ENCODE measurements around the gene ANKMY2. TPM values are rescaled to one million over a fixed set of nuclear protein-coding genes. Genes with fewer than 3 reads are reported as not detected.

The ANKMY2 gene
- total RNA-seq, 2 donors from 2014 or later = 37.7 to 73.4 TPM

DNA sequence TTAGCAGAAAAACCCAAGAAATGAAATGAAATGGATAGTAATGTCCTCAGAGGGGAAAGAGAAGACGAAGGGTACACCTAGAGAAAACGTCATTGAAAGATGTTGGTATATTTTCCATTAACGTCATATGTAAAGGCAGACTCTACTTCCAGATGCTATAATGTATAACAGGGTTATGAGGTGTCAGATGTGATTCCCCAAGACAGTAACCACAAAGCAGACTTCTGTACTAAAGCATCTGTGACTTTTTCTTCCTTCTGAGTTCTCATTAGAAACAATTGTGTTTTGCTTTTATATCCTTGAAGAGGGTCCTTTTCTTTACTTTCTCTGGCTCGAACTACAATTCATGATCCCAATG, 81.6 kb downstream of the ANKMY2 start:
- H3K9me3 ChIP-seq (ENCODE audit: control insufficient read depth, low read length) = no peaks in the 10 kb centered on the region
- Mint-ChIP-seq H3K36me3 (ENCODE audit: low read depth) (no peaks in the 10 kb centered on the region), H3K4me3 (no peak overlapping the region), H3K27ac (no peak overlapping the region), H3K27me3 (ENCODE audit: insufficient read depth) (no peaks in the 10 kb centered on the region), H3K4me1 (peaks cover 3% of the 10 kb centered on the region), H3K9me3 (no peaks in the 10 kb centered on the region)
- WGBS, 2 experiments (ENCODE audit: insufficient coverage in 1 of 2, insufficient read length in 1 of 2) = 93 to 95% methylated on average over 2 to 3 of the region's 4 CpGs
- no peaks in the 10 kb centered on the region for H3K36me3 ChIP-seq (ENCODE audit: control insufficient read depth, insufficient read depth, low read length)
- TF ChIP-seq, protein P1, sequence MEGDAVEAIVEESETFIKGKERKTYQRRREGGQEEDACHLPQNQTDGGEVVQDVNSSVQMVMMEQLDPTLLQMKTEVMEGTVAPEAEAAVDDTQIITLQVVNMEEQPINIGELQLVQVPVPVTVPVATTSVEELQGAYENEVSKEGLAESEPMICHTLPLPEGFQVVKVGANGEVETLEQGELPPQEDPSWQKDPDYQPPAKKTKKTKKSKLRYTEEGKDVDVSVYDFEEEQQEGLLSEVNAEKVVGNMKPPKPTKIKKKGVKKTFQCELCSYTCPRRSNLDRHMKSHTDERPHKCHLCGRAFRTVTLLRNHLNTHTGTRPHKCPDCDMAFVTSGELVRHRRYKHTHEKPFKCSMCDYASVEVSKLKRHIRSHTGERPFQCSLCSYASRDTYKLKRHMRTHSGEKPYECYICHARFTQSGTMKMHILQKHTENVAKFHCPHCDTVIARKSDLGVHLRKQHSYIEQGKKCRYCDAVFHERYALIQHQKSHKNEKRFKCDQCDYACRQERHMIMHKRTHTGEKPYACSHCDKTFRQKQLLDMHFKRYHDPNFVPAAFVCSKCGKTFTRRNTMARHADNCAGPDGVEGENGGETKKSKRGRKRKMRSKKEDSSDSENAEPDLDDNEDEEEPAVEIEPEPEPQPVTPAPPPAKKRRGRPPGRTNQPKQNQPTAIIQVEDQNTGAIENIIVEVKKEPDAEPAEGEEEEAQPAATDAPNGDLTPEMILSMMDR (conservative IDR thresholded peaks at IDR 0.05) = no peak
- H3K9ac ChIP-seq (ENCODE audit: extremely low read depth, low read length, poor library complexity, severe bottlenecking) = no peak overlapping the region
- H3K4me1 ChIP-seq (ENCODE audit: control insufficient read depth, insufficient read depth, low read length) = no peaks in the 10 kb centered on the region
- H3K27me3 ChIP-seq (ENCODE audit: control insufficient read depth, insufficient read depth, low read length, poor library complexity, severe bottlenecking) = no peaks in the 10 kb centered on the region
- no peak overlapping the region for H3K4me3 ChIP-seq (ENCODE audit: low read length)
- H3K27ac ChIP-seq (ENCODE audit: low read depth, low read length) = no peak overlapping the region
- DNase-seq = no peak

GRCh38 chr7:16563281-16564022, 82.1 kb downstream of the ANKMY2 start:
- H3K9me3 ChIP-seq (ENCODE audit: control insufficient read depth, low read length) = no peaks in the 10 kb centered on the region
- Mint-ChIP-seq H3K36me3 (ENCODE audit: low read depth) (no peaks in the 10 kb centered on the region), H3K27me3 (ENCODE audit: insufficient read depth) (no peaks in the 10 kb centered on the region), H3K9me3 (no peaks in the 10 kb centered on the region), H3K27ac (no peak overlapping the region), H3K4me3 (no peak overlapping the region), H3K4me1 (peaks cover 3% of the 10 kb centered on the region)
- no peak overlapping the region for H3K4me3 ChIP-seq (ENCODE audit: low read length)
- TF ChIP-seq, protein P1 (conservative IDR thresholded peaks at IDR 0.05) = no peak
- no peaks in the 10 kb centered on the region for H3K36me3 ChIP-seq (ENCODE audit: control insufficient read depth, insufficient read depth, low read length)
- 90 to 95% methylated on average over 2 to 5 of the region's 5 CpGs for WGBS, 2 experiments (ENCODE audit: insufficient coverage in 1 of 2, insufficient read length in 1 of 2)
- no peak for DNase-seq
- no peak overlapping the region for H3K9ac ChIP-seq (ENCODE audit: extremely low read depth, low read length, poor library complexity, severe bottlenecking)
- H3K27ac ChIP-seq (ENCODE audit: low read depth, low read length) = no peak overlapping the region
- H3K4me1 ChIP-seq (ENCODE audit: control insufficient read depth, insufficient read depth, low read length) = no peaks in the 10 kb centered on the region
- H3K27me3 ChIP-seq (ENCODE audit: control insufficient read depth, insufficient read depth, low read length, poor library complexity, severe bottlenecking) = no peaks in the 10 kb centered on the region

DNA sequence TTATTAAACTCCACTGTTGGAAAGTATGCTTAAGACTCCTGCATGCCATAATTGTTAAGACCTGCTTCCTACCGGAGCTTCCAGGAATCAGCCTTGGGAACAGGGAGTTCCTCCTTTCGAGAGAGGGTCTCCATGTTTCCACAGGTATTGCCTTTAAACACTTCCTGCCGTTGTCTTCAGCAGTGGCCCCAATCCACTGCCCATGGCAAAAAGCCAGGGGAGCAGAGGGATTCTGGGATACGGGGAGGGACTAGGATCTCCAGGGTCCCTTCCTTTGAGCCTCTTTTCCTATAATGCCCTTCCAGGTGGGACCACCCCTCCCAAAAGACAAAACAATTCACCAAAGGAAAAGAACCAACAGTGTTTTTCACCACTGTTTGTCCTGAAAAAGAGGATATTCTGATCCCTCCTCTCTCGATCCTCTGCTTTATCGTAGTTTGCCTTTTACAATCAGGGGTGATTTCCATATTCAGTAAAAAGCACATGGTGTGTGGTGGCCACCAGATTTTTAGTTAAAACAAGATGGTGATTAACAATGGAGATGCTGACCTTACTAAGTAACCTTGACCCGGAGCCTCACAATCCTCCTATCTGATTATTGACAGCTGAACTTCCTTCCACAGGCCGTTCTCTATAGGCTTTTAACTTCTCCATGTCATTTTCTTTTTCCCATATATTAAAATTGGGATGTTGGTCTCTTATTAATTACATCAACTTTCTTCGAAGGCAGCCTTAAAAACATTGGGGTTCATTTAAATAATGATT, 82.9 kb downstream of the ANKMY2 start:
- no peaks in the 10 kb centered on the region for H3K4me1 ChIP-seq (ENCODE audit: control insufficient read depth, insufficient read depth, low read length)
- Mint-ChIP-seq H3K4me1 (peaks cover 3% of the 10 kb centered on the region), H3K27me3 (ENCODE audit: insufficient read depth) (no peaks in the 10 kb centered on the region), H3K27ac (no peak overlapping the region), H3K36me3 (ENCODE audit: low read depth) (no peaks in the 10 kb centered on the region), H3K4me3 (no peak overlapping the region), H3K9me3 (no peaks in the 10 kb centered on the region)
- no peaks in the 10 kb centered on the region for H3K27me3 ChIP-seq (ENCODE audit: control insufficient read depth, insufficient read depth, low read length, poor library complexity, severe bottlenecking)
- no peak for DNase-seq
- no peaks in the 10 kb centered on the region for H3K9me3 ChIP-seq (ENCODE audit: control insufficient read depth, low read length)
- TF ChIP-seq, protein P1 (conservative IDR thresholded peaks at IDR 0.05) = no peak
- 93 to 100% methylated on average over 2 to 8 of the region's 9 CpGs for WGBS, 2 experiments (ENCODE audit: insufficient coverage in 1 of 2, insufficient read length in 1 of 2)
- H3K36me3 ChIP-seq (ENCODE audit: control insufficient read depth, insufficient read depth, low read length) = no peaks in the 10 kb centered on the region
- H3K9ac ChIP-seq (ENCODE audit: extremely low read depth, low read length, poor library complexity, severe bottlenecking) = no peak overlapping the region
- no peak overlapping the region for H3K4me3 ChIP-seq (ENCODE audit: low read length)
- H3K27ac ChIP-seq (ENCODE audit: low read depth, low read length) = no peak overlapping the region

All from endodermal cell (in vitro differentiated cells).